ENCODE measurements around the gene MRPL41.

The MRPL41 gene

GRCh38 chr9:137542486-137542885, 9.2 kb upstream of the MRPL41 start:
- TF ChIP-seq, protein P1, sequence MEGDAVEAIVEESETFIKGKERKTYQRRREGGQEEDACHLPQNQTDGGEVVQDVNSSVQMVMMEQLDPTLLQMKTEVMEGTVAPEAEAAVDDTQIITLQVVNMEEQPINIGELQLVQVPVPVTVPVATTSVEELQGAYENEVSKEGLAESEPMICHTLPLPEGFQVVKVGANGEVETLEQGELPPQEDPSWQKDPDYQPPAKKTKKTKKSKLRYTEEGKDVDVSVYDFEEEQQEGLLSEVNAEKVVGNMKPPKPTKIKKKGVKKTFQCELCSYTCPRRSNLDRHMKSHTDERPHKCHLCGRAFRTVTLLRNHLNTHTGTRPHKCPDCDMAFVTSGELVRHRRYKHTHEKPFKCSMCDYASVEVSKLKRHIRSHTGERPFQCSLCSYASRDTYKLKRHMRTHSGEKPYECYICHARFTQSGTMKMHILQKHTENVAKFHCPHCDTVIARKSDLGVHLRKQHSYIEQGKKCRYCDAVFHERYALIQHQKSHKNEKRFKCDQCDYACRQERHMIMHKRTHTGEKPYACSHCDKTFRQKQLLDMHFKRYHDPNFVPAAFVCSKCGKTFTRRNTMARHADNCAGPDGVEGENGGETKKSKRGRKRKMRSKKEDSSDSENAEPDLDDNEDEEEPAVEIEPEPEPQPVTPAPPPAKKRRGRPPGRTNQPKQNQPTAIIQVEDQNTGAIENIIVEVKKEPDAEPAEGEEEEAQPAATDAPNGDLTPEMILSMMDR (IDR thresholded peaks at IDR 0.05; ENCODE audit: borderline replicate concordance, insufficient read depth, low read depth, low read length), result no peak
- no peak overlapping the region for H3K4me3 ChIP-seq (ENCODE audit: low read depth, low read length)

GRCh38 chr9:137543237-137543963, 8.3 kb upstream of the MRPL41 start:
- TF ChIP-seq, protein P1 (IDR thresholded peaks at IDR 0.05; ENCODE audit: borderline replicate concordance, insufficient read depth, low read depth, low read length), result no peak
- H3K4me3 ChIP-seq (ENCODE audit: low read depth, low read length), result no peak overlapping the region

GRCh38 chr9:137544176-137544760, 7.4 kb upstream of the MRPL41 start:
- no peak overlapping the region for H3K4me3 ChIP-seq (ENCODE audit: low read depth, low read length)
- TF ChIP-seq, protein P1 (IDR thresholded peaks at IDR 0.05; ENCODE audit: borderline replicate concordance, insufficient read depth, low read depth, low read length), result no peak

GRCh38 chr9:137545123-137545522, 6.6 kb upstream of the MRPL41 start:
- TF ChIP-seq, protein P1 (IDR thresholded peaks at IDR 0.05; ENCODE audit: borderline replicate concordance, insufficient read depth, low read depth, low read length), result no peak
- no peak overlapping the region for H3K4me3 ChIP-seq (ENCODE audit: low read depth, low read length)

DNA sequence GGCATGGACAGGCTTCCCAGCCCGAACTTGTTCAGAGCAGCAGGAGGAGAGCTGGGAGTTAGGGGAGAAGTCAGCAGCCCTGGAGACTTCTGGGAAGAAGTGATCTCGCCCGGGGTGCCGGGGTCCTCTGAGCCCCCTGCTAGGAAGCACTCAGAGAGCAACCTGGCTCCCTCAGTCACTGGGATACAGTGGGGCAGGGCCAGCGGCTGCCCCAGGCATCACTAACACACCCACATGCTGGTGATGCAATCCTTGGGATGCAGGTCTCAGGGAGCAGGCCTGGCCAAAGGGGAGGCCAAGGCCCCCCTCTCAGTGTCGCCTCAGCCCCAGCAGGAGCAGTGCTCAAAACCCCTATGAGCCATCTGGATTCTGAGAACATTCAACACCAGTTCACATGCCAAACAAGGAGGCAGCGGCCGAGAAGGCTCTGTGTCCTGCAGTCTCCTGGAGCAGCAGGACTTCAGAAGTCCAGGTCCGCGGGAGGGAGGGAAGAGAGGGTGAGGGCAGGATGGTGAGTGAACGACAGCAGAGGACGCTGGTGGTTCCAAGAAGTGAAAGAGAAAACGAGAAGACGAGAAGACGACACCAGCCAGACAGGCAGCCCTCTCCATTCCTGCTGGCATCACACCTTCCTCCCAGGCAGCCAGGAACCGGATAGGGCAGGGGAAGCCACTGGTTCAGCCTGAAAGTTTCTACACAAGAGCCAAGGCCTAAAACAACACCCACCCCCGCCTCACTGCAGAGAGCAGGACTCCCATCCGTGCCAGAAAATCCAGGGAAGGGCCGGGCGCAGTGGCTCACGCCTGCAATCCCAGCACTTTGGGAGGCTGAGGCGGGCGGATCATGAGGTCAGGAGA, 3.8 kb upstream of the MRPL41 start:
- TF ChIP-seq, protein P1 (IDR thresholded peaks at IDR 0.05; ENCODE audit: borderline replicate concordance, insufficient read depth, low read depth, low read length), result no peak
- no peak overlapping the region for H3K4me3 ChIP-seq (ENCODE audit: low read depth, low read length)

DNA sequence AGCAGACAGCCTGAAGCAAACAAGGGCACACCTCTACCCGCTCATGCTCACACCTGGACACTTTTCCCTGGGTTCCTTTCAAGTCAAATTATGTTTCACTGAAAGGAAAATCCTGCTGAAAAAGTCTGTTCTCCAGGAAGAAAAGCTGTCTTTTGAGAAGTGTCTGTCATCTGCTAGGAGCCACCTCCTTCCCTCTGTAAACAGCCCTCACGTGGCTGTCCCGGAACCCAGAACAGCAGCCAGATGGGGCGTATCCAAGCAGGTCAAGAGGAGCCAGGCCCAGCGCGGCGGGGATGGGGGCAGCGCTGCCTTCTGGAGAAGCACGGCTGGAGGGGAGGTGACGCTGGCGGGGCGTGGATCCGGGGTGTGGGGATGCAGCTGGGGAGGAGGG, 1.5 kb upstream of the MRPL41 start, which contains the start of gene PNPLA7:
Gene PNPLA7 (minus strand): TSS at position 172 of the 391 bp plus-strand sequence. CDS start 205 bp downstream, outside the sequence.
- H3K4me3 ChIP-seq (ENCODE audit: low read depth, low read length), result peak within 1 kb of the TSS; percentile 69
- TF ChIP-seq, protein P1 (IDR thresholded peaks at IDR 0.05; ENCODE audit: borderline replicate concordance, insufficient read depth, low read depth, low read length), result no peak

- peak overlapping the region; percentile 69 for H3K4me3 ChIP-seq (ENCODE audit: low read depth, low read length)
Measured at GRCh38 chr9:137550958-137551263, 768 bp upstream of the MRPL41 start.
